Karpas-422 (cell line): ENCODE results near the gene GOLGA8K. TPM values are rescaled to one million over a fixed set of nuclear protein-coding genes. Genes with fewer than 3 reads are reported as not detected.
"Not testable (repeated sequence)": the region's sequence is repeated elsewhere in the genome, so short reads cannot be mapped to it uniquely, and the experiment has no call there.

ENCODE experiments used
- DNase-seq: peaks from one replicate; pipeline ENCODE4 v3.0.0-alpha.2; 2015
- H2AFZ ChIP-seq: fragments of 200-600 bp; sonication (generic); 2 replicates; pipeline ENCODE4 v1.6.1; 2014; ENCODE audit warnings: antibody characterized with exemption, low read length, mixed read lengths
- H3K27ac ChIP-seq: fragments of 200-600 bp; sonication (generic); 2 replicates; pipeline ENCODE4 v1.5.1; 2014; ENCODE audit warnings: mild to moderate bottlenecking, low read length, moderate library complexity
- H3K27me3 ChIP-seq: fragments of 200-600 bp; sonication (generic); 2 replicates; pipeline ENCODE4 v1.6.1; 2014; ENCODE audit warnings: low read length, mixed read lengths
- H3K36me3 ChIP-seq: fragments of 200-600 bp; sonication (generic); 2 replicates; pipeline ENCODE4 v1.6.1; 2014; ENCODE audit warnings: low read length, mixed read lengths; ENCODE audit not compliant: insufficient read depth
- H3K4me1 ChIP-seq: fragments of 200-600 bp; sonication (generic); 2 replicates; pipeline ENCODE4 v1.6.1; 2014; ENCODE audit warnings: mild to moderate bottlenecking, low read length, mixed read lengths
- H3K4me2 ChIP-seq: fragments of 200-600 bp; sonication (generic); 2 replicates; pipeline ENCODE4 v1.6.1; 2014; ENCODE audit warnings: low read length, low read depth, mild to moderate bottlenecking; ENCODE audit not compliant: poor library complexity, severe bottlenecking
- H3K4me3 ChIP-seq: fragments of 200-600 bp; sonication (generic); 2 replicates; pipeline ENCODE4 v1.5.1; 2014; ENCODE audit warnings: mild to moderate bottlenecking, antibody characterized with exemption, low read length, mixed read lengths
- H3K79me2 ChIP-seq: fragments of 200-600 bp; sonication (generic); 2 replicates; pipeline ENCODE4 v1.6.1; 2014; ENCODE audit warnings: mild to moderate bottlenecking, low read length, mixed read lengths
- H3K9ac ChIP-seq: fragments of 200-600 bp; sonication (generic); 2 replicates; pipeline ENCODE4 v1.6.0; 2014; ENCODE audit warnings: low read length
- H3K9me2 ChIP-seq: fragments of 200-600 bp; sonication (generic), shearing (Covaris generic); replicated peaks from 2 replicates; pipeline ENCODE4 v1.6.0; 2014; ENCODE audit warnings: mild to moderate bottlenecking, low read length, moderate library complexity; ENCODE audit not compliant: insufficient read depth
- H3K9me3 ChIP-seq: fragments of 300-700, 200-600 bp; sonication (generic); 2 replicates; pipeline ENCODE4 v1.6.1; 2014; ENCODE audit warnings: low read length, mixed read lengths
- H4K20me1 ChIP-seq: fragments of 200-600 bp; sonication (generic); 2 replicates; pipeline ENCODE4 v1.6.1; 2014; ENCODE audit warnings: mild to moderate bottlenecking, antibody characterized with exemption, low read length, low read depth; ENCODE audit not compliant: insufficient read depth
- small RNA-seq: library from RNA; depleted of rRNA; stranded (forward); fragments of <200 nt; gene quantifications from one replicate; pipeline ENCODE3, GENCODE V24; 2014
- total RNA-seq: library from RNA; depleted of rRNA; stranded (reverse); fragments of >200 nt; shearing (Covaris generic); gene quantifications from 2 replicates; pipeline ENCODE4 v1.2.3, GENCODE V29; 2014; ENCODE audit warnings: low replicate concordance; rRNA removed

Gene GOLGA8K
- total RNA-seq, 1 experiment from 2014 or later = not detected

- not testable (repeated sequence) for H3K4me1 ChIP-seq, H3K79me2 ChIP-seq, H3K9me2 ChIP-seq, H3K27me3 ChIP-seq, H3K4me2 ChIP-seq, H4K20me1 ChIP-seq, H3K4me3 ChIP-seq, H3K27ac ChIP-seq, H3K36me3 ChIP-seq, H3K9me3 ChIP-seq, DNase-seq, H2AFZ ChIP-seq, H3K9ac ChIP-seq
Measured at GRCh38 chr15:32343921-32344320, 59.2 kb downstream of the GOLGA8K start.

Small RNAs within 50 kb of the gene (small RNA-seq; reads per million reads assigned to genes)
- gene RF00096 (0.36 reads per million), gene RN7SL185P (not detected), gene RN7SL539P (not detected)

Other genes with a start within 250 kb of the GOLGA8K start
- gene GOLGA8O, start 52.3 kb upstream of the GOLGA8K start, total RNA-seq = not detected in 2 replicates
- gene GOLGA8N, start 190.2 kb upstream of the GOLGA8K start, total RNA-seq = 0.07 and 1.5 TPM in 2 replicates
- gene ARHGAP11A, start 212.2 kb upstream of the GOLGA8K start, total RNA-seq = 22.2 and 35.5 TPM in 2 replicates
- 0.83 and 1.8 TPM in 2 replicates for gene SCG5, start 238.4 kb upstream of the GOLGA8K start, total RNA-seq